GM12878 (cell line): ENCODE results near the gene CYP26A1. TPM values are rescaled to one million over a fixed set of nuclear protein-coding genes. Genes with fewer than 3 reads are reported as not detected.

Experiments used
- ATAC-seq: fragments of 200-7000 bp; cut with Tn5 transposase; 3 replicates; pipeline ENCODE4 v1.9.1; 2020; ENCODE audit warnings: mild to moderate bottlenecking, moderate library complexity
- BruUV-seq: library from RNA; stranded (reverse); fragments of 400-500 nt; replicated peaks from 2 replicates; lab custom pipeline; 2021; lab: Mats Ljungman, UMichigan
- CTCF ChIA-PET: fragments of 300-600 bp; sonication (Branson Sonifier 250); formaldehyde crosslinking; extraction: SDS; loops from one replicate; lab custom pipeline; 2021; ENCODE audit warnings: inconsistent platforms; lab: Yijun Ruan, JAX
- POLR2A ChIA-PET: fragments of 350-600 bp; formaldehyde crosslinking; extraction: SDS; loops from one replicate; lab custom pipeline; 2021; ENCODE audit warnings: inconsistent platforms; lab: Charles Lee
- RAD21 ChIA-PET: fragments of 300-600 bp; sonication (Branson Sonifier 250); formaldehyde crosslinking; loops from one replicate; lab custom pipeline; 2023; ENCODE audit warnings: antibody characterized with exemption; ENCODE audit not compliant: unreplicated experiment; lab: Charles Lee
- SMC1A ChIA-PET: fragments of 300-600 bp; sonication (Branson Sonifier 250); formaldehyde crosslinking; loops from one replicate; lab custom pipeline; 2023; ENCODE audit not compliant: unreplicated experiment, uncharacterized antibody; lab: Charles Lee
- DNase-seq: peaks from one replicate; pipeline ENCODE4 v3.0.0-alpha.2; 2011; ENCODE audit warnings: low read depth, low spot score
- FAIRE-seq: peaks from 3 replicates; lab custom pipeline; 2011; peaks lifted over from hg19 to GRCh38; lab: Jason Lieb, UNC
- H2AFZ ChIP-seq: 2 replicates; pipeline ENCODE4 v1.6.0; 2011; ENCODE audit warnings: low read depth, low read length, control low read depth; ENCODE audit not compliant: control insufficient read depth
- H3K27ac ChIP-seq: 2 replicates; pipeline ENCODE4 v1.5.1; 2011; ENCODE audit warnings: control low read depth; ENCODE audit not compliant: control insufficient read depth, insufficient read depth
- H3K27me3 ChIP-seq, 2 experiments: replicated peaks in 1 of 2; 2 replicates each; pipeline versions ENCODE4 v1.6.0 to v1.6.1; 2011; ENCODE audit warnings: low read length in 1 of 2; ENCODE audit not compliant: control insufficient read depth in 2 of 2, insufficient read depth in 2 of 2
- H3K36me3 ChIP-seq, 2 experiments: 2 replicates each; pipeline ENCODE4 v1.5.1; 2011; ENCODE audit warnings: low read length in 1 of 2; ENCODE audit not compliant: control insufficient read depth in 2 of 2, insufficient read depth in 2 of 2
- H3K4me1 ChIP-seq: 2 replicates; pipeline ENCODE4 v1.6.1; 2011; ENCODE audit warnings: mild to moderate bottlenecking, low read length, moderate library complexity, mixed read lengths; ENCODE audit not compliant: control insufficient read depth, insufficient read depth
- H3K4me2 ChIP-seq: 2 replicates; pipeline ENCODE4 v1.6.0; 2011; ENCODE audit warnings: control low read depth; ENCODE audit not compliant: control insufficient read depth, insufficient read depth
- H3K4me3 ChIP-seq: fragments of 200-600 bp; sonication (generic); 2 replicates; pipeline ENCODE4 v1.5.1; 2016
- H3K79me2 ChIP-seq: 2 replicates; pipeline ENCODE4 v1.6.0; 2011; ENCODE audit warnings: low read length; ENCODE audit not compliant: control insufficient read depth, insufficient read depth
- H3K9ac ChIP-seq: 2 replicates; pipeline ENCODE4 v1.8.0; 2011; ENCODE audit warnings: low read length, control low read depth, mixed read lengths; ENCODE audit not compliant: control insufficient read depth, insufficient read depth
- H3K9me3 ChIP-seq: replicated peaks from 3 replicates; pipeline ENCODE4 v1.5.1; 2011; ENCODE audit warnings: mild to moderate bottlenecking, low read length; ENCODE audit not compliant: control insufficient read depth, insufficient read depth
- H4K20me1 ChIP-seq: 2 replicates; pipeline ENCODE4 v1.6.0; 2011; ENCODE audit not compliant: control insufficient read depth, insufficient read depth
- ASH2L ChIP-seq: fragments of 300-600, 200-600 bp; sonication (generic); IDR thresholded peaks from 2 replicates; pipeline ENCODE4 v1.6.1; 2017; ENCODE audit warnings: low read depth, mild to moderate bottlenecking, borderline replicate concordance
- CREB1 ChIP-seq: IDR thresholded peaks from 2 replicates; pipeline ENCODE4 v1.6.1; 2012; ENCODE audit warnings: low read depth, mild to moderate bottlenecking, inconsistent platforms
- KAT2A ChIP-seq: conservative IDR thresholded peaks from 2 replicates; pipeline ENCODE4 v1.6.1; 2011; ENCODE audit warnings: low read depth, low read length; ENCODE audit not compliant: control insufficient read depth
- LARP7 ChIP-seq: fragments of 450-650 bp; IDR thresholded peaks from 2 replicates; pipeline ENCODE4 v1.6.1; 2017; ENCODE audit warnings: mild to moderate bottlenecking
- RAD51 ChIP-seq: fragments of 450-650 bp; IDR thresholded peaks from 2 replicates; pipeline ENCODE4 v1.6.1; 2016; ENCODE audit warnings: moderate library complexity, mild to moderate bottlenecking, inconsistent platforms
- SMARCA5 ChIP-seq: fragments of 450-650 bp; IDR thresholded peaks from 2 replicates; pipeline ENCODE4 v1.6.1; 2017; ENCODE audit warnings: mild to moderate bottlenecking
- SPI1 ChIP-seq: IDR thresholded peaks from 2 replicates; pipeline ENCODE4 v1.6.1; 2011; ENCODE audit warnings: low read depth, mild to moderate bottlenecking, low read length, moderate library complexity, borderline replicate concordance; ENCODE audit not compliant: insufficient read depth
- SRF ChIP-seq, 2 experiments: IDR thresholded peaks; 2 replicates each; pipeline ENCODE4 v1.6.1; 2011; ENCODE audit warnings: low read depth in 2 of 2, low read length in 2 of 2, mild to moderate bottlenecking in 1 of 2, moderate library complexity in 1 of 2
- ZBTB4 ChIP-seq: fragments of 450-650 bp; formaldehyde crosslinking; IDR thresholded peaks from 2 replicates; pipeline ENCODE4 v1.4.0; 2022; ENCODE audit warnings: mild to moderate bottlenecking, moderate library complexity
- ZZZ3 ChIP-seq: IDR thresholded peaks from 2 replicates; pipeline ENCODE4 v1.6.1; 2011; ENCODE audit warnings: low read depth; ENCODE audit not compliant: control insufficient read depth, insufficient read length
- WGBS: methylation state at CpG from one replicate; pipeline ENCODE4 v1.1.6; 2016; ENCODE audit warnings: low lambda C conversion rate; ENCODE audit not compliant: insufficient replicate concordance, insufficient coverage; ENCODE audit errors: missing lambda C conversion rate; 5-methylcytosine and 5-hydroxymethylcytosine counted together
- in situ Hi-C: fragments of 300-500 bp; cut with MboI; formaldehyde crosslinking; loops from 9 replicates; pipeline ENCODE4 v1.14.3; 2018; ENCODE audit warnings: mixed read lengths
- intact Hi-C: fragments of 100-400 bp; cut with micrococcal nuclease; formaldehyde crosslinking; loops from one replicate; pipeline ENCODE4 v1.14.2; 2022; ENCODE audit not compliant: unreplicated experiment
- polyA plus RNA-seq, 11 experiments: library from polyadenylated mRNA; depleted of rRNA in 4 of 11; unstranded in 6 of 11; stranded (reverse) in 5 of 11; fragments of >200 nt; fragmentation: Nextera tagmentation in 4 of 11; fragmentation: Illumina TruSeq in 1 of 11; extraction: Ambion mirVana in 4 of 11; extraction: Trizol in 1 of 11; gene quantifications; 1 replicate in 1 of 11; 2 replicates in 10 of 11; pipeline versions ENCODE4 v1.2.1 to v1.2.3, GENCODE V29; 2011 to 2016; ENCODE audit warnings: inconsistent platforms in 2 of 11, missing spikeins in 2 of 11, low read depth in 1 of 11
- total RNA-seq, 4 experiments: library from RNA; depleted of rRNA in 3 of 4; stranded (reverse); fragments of >200 nt in 3 of 4; fragmentation: Illumina TruSeq in 1 of 4; extraction: Trizol in 1 of 4; gene quantifications; 2 replicates each; pipeline versions ENCODE4 v1.2.1 to v1.2.3, GENCODE V29; 2013 to 2021
- TF ChIP-seq, protein P1 (sequence below): fragments of 450-650 bp; IDR thresholded peaks from 2 replicates; pipeline ENCODE4 v1.6.1; 2017; ENCODE audit warnings: antibody characterized with exemption, mild to moderate bottlenecking, moderate library complexity

Gene CYP26A1
- total and polyA plus RNA-seq, 10 of the 15 experiments (the other 5 are each of a cell fraction or from before 2014, with no cell fraction given): not detected

GRCh38 chr10:93091960-93092359, 18.3 kb downstream of the CYP26A1 start:
- Histone ChIP-seq H3K9me3 (no peaks in the 10 kb centered on the region), H3K27ac (no peak overlapping the region), H3K4me2 (no peak overlapping the region), H3K36me3 (no peaks in the 10 kb centered on the region), H4K20me1 (no peaks in the 10 kb centered on the region), H3K4me1 (no peaks in the 10 kb centered on the region), H3K4me3 (no peak overlapping the region), H3K9ac (no peak overlapping the region), H3K79me2 (no peaks in the 10 kb centered on the region), H2AFZ (no peak overlapping the region), H3K27me3 (no peaks in the 10 kb centered on the region; a peak in 1 of 4 replicates)
- ChIA-PET POLR2A (no interaction called here), SMC1A (interaction anchor here (0.9 kb wide), 1 partner anchor 50 kb away, joined by 3 read pairs; no protein-coding TSS in a partner anchor), CTCF (no interaction called here), RAD21 (no interaction called here)
- DNase-seq: no peak
- intact Hi-C loops (no loop called here), in situ Hi-C loops (no loop called here)
- TF ChIP-seq LARP7: no peak
- no peak for TF ChIP-seq CREB1
- TF ChIP-seq SMARCA5: no peak
- no peak for TF ChIP-seq KAT2A
- no peak for TF ChIP-seq RAD51
- TF ChIP-seq ZBTB4 (CRISPR knock-in tag): no peak
- no peak for TF ChIP-seq ASH2L
- TF ChIP-seq ZZZ3: no peak
- TF ChIP-seq SRF (IDR thresholded peaks at IDR 0.05; ENCODE audit: low read depth in 2 of 2, low read length in 2 of 2): no peak
- TF ChIP-seq, protein P1, sequence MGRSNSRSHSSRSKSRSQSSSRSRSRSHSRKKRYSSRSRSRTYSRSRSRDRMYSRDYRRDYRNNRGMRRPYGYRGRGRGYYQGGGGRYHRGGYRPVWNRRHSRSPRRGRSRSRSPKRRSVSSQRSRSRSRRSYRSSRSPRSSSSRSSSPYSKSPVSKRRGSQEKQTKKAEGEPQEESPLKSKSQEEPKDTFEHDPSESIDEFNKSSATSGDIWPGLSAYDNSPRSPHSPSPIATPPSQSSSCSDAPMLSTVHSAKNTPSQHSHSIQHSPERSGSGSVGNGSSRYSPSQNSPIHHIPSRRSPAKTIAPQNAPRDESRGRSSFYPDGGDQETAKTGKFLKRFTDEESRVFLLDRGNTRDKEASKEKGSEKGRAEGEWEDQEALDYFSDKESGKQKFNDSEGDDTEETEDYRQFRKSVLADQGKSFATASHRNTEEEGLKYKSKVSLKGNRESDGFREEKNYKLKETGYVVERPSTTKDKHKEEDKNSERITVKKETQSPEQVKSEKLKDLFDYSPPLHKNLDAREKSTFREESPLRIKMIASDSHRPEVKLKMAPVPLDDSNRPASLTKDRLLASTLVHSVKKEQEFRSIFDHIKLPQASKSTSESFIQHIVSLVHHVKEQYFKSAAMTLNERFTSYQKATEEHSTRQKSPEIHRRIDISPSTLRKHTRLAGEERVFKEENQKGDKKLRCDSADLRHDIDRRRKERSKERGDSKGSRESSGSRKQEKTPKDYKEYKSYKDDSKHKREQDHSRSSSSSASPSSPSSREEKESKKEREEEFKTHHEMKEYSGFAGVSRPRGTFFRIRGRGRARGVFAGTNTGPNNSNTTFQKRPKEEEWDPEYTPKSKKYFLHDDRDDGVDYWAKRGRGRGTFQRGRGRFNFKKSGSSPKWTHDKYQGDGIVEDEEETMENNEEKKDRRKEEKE: no peak
- no peak for TF ChIP-seq SPI1
- 36% methylated on average over 3 of the region's 3 CpGs for WGBS
- no peak for FAIRE-seq
- no TSS peak for BruUV-seq
- no peak for ATAC-seq
